HG03442 (cell line): Measurements from ENCODE around the gene SLIT1.

Experiments used
- ATAC-seq: cut with Tn5 transposase; IDR thresholded peaks from one replicate; pipeline ENCODE4 v1.9.1; 2021; ENCODE audit warnings: mild to moderate bottlenecking, moderate library complexity; ENCODE audit not compliant: unreplicated experiment

Gene SLIT1

GRCh38 chr10:97174941-97175340 lies 10.8 kb downstream of the SLIT1 start:
- no peak for ATAC-seq

GRCh38 chr10:97174276-97174775 lies 11.4 kb downstream of the SLIT1 start:
- ATAC-seq, result no peak

GRCh38 chr10:97173036-97173435 lies 12.7 kb downstream of the SLIT1 start:
- no peak for ATAC-seq

- ATAC-seq, result no peak
Measured at GRCh38 chr10:97171001-97171400, 14.8 kb downstream of the SLIT1 start.

GRCh38 chr10:97169911-97170693 lies 15.7 kb downstream of the SLIT1 start:
- ATAC-seq, result no peak

GRCh38 chr10:97169063-97169462 lies 16.7 kb downstream of the SLIT1 start:
- no peak for ATAC-seq

GRCh38 chr10:97168645-97169044 lies 17.1 kb downstream of the SLIT1 start:
- ATAC-seq, result no peak

- no peak for ATAC-seq
Measured at GRCh38 chr10:97165499-97165898, 20.3 kb downstream of the SLIT1 start.

GRCh38 chr10:97163781-97164501 lies 21.8 kb downstream of the SLIT1 start:
- no peak for ATAC-seq

GRCh38 chr10:97163181-97163580 lies 22.6 kb downstream of the SLIT1 start:
- no peak for ATAC-seq

GRCh38 chr10:97159646-97160305 lies 26.0 kb downstream of the SLIT1 start:
- no peak for ATAC-seq

- ATAC-seq, result peak; percentile 49
Measured at GRCh38 chr10:97157578-97158095, 28.1 kb downstream of the SLIT1 start.

GRCh38 chr10:97154781-97155180 lies 31.0 kb downstream of the SLIT1 start:
- ATAC-seq, result no peak

- ATAC-seq, result no peak
Measured at GRCh38 chr10:97154162-97154561, 31.6 kb downstream of the SLIT1 start.

- ATAC-seq, result no peak
Measured at GRCh38 chr10:97153270-97153850, 32.4 kb downstream of the SLIT1 start.

GRCh38 chr10:97151307-97151914 lies 34.3 kb downstream of the SLIT1 start:
- ATAC-seq, result no peak

GRCh38 chr10:97150616-97151015 lies 35.1 kb downstream of the SLIT1 start:
- no peak for ATAC-seq

GRCh38 chr10:97150013-97150595 lies 35.7 kb downstream of the SLIT1 start:
- no peak for ATAC-seq

GRCh38 chr10:97149079-97149531 lies 36.7 kb downstream of the SLIT1 start:
- no peak for ATAC-seq

GRCh38 chr10:97144297-97144696 lies 41.5 kb downstream of the SLIT1 start:
- no peak for ATAC-seq
